RWPE1 (cell line): ENCODE data around the gene CLASP1.

Source experiments
- CTCF ChIA-PET: fragments of 350-600 bp; sonication (Branson Sonifier 250); formaldehyde crosslinking; extraction: SDS; loops from one replicate; lab custom pipeline; 2021; lab: Yijun Ruan, JAX
- POLR2A ChIA-PET: fragments of 400-600 bp; formaldehyde crosslinking; extraction: SDS; loops from one replicate; lab custom pipeline; 2020; ENCODE audit warnings: antibody characterized with exemption; ENCODE audit not compliant: low non-redundant PET; lab: Yijun Ruan, JAX
- DNase-seq: peaks from one replicate; pipeline ENCODE4 v3.0.0; 2012; ENCODE audit warnings: low spot score
- H3K27ac ChIP-seq: fragments of 450-650 bp; 2 replicates; pipeline ENCODE4 v1.5.1; 2017
- TF ChIP-seq, protein P1 (sequence below): fragments of 450-650 bp; conservative IDR thresholded peaks from 2 replicates; pipeline ENCODE4 v1.5.1; 2017; ENCODE audit warnings: low read depth, mild to moderate bottlenecking

The CLASP1 gene

GRCh38 chr2:121577381-121577780 is 71.9 kb downstream of the CLASP1 start:
- POLR2A ChIA-PET, result no interaction called here
- CTCF ChIA-PET, result interaction anchor here (0.6 kb wide), 1 partner anchor 1779 kb away, joined by 3 read pairs; no protein-coding TSS in a partner anchor
- TF ChIP-seq, protein P1, sequence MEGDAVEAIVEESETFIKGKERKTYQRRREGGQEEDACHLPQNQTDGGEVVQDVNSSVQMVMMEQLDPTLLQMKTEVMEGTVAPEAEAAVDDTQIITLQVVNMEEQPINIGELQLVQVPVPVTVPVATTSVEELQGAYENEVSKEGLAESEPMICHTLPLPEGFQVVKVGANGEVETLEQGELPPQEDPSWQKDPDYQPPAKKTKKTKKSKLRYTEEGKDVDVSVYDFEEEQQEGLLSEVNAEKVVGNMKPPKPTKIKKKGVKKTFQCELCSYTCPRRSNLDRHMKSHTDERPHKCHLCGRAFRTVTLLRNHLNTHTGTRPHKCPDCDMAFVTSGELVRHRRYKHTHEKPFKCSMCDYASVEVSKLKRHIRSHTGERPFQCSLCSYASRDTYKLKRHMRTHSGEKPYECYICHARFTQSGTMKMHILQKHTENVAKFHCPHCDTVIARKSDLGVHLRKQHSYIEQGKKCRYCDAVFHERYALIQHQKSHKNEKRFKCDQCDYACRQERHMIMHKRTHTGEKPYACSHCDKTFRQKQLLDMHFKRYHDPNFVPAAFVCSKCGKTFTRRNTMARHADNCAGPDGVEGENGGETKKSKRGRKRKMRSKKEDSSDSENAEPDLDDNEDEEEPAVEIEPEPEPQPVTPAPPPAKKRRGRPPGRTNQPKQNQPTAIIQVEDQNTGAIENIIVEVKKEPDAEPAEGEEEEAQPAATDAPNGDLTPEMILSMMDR, result no peak
- DNase-seq, result no peak
- no peak overlapping the region for H3K27ac ChIP-seq

DNA sequence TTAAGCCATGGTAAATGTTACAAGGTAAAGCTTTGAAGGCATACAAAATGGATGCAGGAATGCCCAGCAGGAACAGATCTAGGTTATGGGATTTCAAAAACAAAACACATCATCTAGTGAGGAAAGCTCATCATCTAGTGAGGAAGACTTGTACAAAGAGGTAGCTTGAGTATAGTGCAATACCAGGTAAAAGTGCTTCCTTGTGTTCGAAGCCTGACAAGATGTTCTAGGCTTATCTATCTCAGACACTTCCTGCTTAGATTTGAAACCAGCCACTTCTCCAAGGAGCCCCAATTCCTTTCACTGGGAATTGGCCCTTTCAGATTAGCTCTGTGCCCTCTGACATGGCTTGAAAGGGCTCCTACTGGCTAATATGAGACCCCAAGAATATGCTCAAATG is 73.0 kb downstream of the CLASP1 start:
- POLR2A ChIA-PET, result no interaction called here
- no peak overlapping the region for H3K27ac ChIP-seq
- DNase-seq, result no peak
- TF ChIP-seq, protein P1, result no peak
- CTCF ChIA-PET, result interaction anchor here (0.6 kb wide), 1 partner anchor 143 kb away, joined by 3 read pairs; no protein-coding TSS in a partner anchor

DNA sequence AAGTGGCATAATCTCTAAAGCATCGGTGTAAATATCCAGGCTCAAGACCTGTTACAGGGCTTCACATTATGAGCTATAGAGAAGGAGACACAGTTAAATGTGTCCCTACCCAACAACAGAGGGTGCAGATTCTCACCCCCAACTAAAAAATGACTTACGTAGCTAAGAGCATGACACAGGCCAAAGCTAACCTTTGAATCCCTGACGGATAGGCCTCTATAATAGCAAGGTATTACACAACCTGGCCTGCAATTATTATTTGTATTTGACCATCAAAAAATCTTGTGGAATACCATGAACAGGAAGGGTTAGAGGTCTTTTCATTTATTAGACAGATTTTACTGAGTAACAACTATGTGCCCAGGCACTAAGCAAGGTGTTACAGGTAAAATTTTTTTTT is 73.5 kb downstream of the CLASP1 start:
- H3K27ac ChIP-seq, result no peak overlapping the region
- TF ChIP-seq, protein P1, result no peak
- no peak for DNase-seq
- CTCF ChIA-PET, result interaction anchor here (0.6 kb wide), 1 partner anchor 144 kb away, joined by 3 read pairs; no protein-coding TSS in a partner anchor
- POLR2A ChIA-PET, result no interaction called here

GRCh38 chr2:121570667-121571055 is 78.6 kb downstream of the CLASP1 start:
- ChIA-PET POLR2A (no interaction called here), CTCF (no interaction called here)
- no peak overlapping the region for H3K27ac ChIP-seq
- DNase-seq, result no peak
- TF ChIP-seq, protein P1, result no peak

GRCh38 chr2:121570036-121570666 is 79.1 kb downstream of the CLASP1 start:
- ChIA-PET POLR2A (no interaction called here), CTCF (no interaction called here)
- no peak overlapping the region for H3K27ac ChIP-seq
- TF ChIP-seq, protein P1, result no peak
- DNase-seq, result no peak

DNA sequence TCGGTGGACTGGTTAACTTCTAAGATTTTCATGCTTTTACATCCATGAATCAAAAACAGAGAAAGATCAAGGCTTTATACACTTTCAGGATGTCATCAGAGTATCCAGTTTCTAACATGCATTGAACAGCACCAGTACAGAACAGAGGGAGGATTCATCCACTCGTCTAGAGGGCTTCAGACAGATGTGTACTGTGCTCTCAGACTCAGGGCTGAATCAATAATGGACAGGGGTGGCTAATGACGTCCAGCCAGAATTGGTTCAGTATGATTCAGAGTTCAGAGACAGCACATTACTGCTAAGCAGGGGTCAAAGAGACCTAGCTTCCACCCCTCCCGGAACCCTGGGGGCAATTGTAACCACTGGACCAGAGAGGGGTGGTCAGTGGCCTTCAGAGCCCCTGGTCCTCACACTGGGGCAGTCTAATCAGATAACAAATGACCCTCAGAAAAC is 81.3 kb downstream of the CLASP1 start:
- ChIA-PET CTCF (no interaction called here), POLR2A (no interaction called here)
- no peak overlapping the region for H3K27ac ChIP-seq
- TF ChIP-seq, protein P1, result no peak
- no peak for DNase-seq
